SIG-M5 treated with dmso at 0.1 percent for 504 hours (cell line): ENCODE data around the gene SHC2.
"Not testable (repeated sequence)": the region's sequence is repeated elsewhere in the genome, so short reads cannot be mapped to it uniquely, and the experiment has no call there.

Experiments used
- DNase-seq: peaks from one replicate; lab custom pipeline; 2025; ENCODE audit not compliant: unreplicated experiment; lab: John Stamatoyannopoulos, UW

The SHC2 gene

DNA sequence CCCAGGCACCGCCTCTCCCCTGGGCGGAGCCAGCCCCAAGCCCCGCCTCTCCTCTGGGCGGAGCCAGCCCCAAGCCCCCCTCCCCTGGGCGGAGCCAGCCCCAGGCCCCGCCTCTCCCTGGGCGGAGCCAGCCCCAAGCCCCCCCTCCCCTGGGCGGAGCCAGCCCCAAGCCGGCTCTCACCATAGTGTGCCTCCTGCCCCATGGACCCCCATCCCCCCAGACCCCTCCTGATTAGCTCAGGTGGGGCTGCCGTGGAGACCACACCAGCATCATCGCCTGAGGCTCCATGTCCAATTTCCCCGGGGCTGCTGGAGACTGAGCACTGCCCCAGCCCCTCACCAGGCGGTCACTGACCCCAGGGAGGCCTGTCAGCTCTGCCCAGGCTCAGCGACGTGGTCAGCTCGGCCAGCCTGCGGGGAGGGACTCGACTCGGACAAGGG, 31.3 kb upstream of the SHC2 start:
- no peak for DNase-seq

GRCh38 chr19:491146-491741, 30.4 kb upstream of the SHC2 start:
- DNase-seq: no peak

GRCh38 chr19:489418-490196, 28.8 kb upstream of the SHC2 start:
- DNase-seq: no peak

DNA sequence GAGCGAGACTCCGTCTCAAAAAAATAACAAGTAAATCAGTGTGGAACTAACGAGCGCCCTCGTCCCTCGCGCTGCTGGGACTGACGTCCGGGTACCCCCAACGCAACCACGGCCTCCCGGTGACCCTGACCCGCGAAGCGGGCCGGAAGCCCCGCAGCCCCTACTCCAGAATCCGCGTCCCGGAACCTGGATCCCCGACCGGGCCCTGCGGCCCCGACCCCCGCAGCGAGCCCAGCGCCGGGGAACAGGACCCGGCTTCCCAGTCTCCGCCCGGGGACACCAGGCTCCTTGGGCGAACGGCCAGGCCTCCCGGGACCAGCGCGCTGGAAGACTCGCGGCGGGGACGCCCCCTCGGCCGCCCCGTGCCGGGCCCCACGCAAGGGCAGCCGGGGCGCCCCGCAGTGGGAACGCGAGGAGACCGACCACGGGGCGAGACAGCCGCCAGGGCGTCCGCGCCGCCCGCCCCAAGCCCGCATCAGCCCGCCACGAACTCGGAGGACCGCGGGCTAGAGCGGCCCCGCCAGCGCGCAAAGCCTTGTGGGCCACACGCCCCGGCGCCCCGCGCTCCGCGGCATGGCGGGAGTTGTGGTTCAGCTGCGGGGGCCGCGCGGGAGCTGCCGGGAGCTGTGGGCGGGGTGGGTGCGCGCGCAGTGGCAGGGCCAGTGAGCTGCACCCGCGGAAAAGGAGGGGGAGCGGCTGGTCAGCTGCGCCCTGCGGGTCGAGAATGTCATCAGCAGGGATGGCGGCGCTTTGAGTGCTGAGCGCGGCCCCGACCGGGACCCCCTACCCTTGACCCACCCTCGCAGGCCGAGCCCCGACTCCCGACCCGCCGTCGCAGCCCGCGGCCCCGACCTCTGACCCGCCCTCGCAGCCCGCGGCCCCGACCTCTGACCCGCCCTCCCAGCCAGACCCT, 27.9 kb upstream of the SHC2 start:
- DNase-seq: peak; percentile 81

- DNase-seq: no peak
These were observed 24.9 kb upstream of the SHC2 start for GRCh38 chr19:485583-486236.

DNA sequence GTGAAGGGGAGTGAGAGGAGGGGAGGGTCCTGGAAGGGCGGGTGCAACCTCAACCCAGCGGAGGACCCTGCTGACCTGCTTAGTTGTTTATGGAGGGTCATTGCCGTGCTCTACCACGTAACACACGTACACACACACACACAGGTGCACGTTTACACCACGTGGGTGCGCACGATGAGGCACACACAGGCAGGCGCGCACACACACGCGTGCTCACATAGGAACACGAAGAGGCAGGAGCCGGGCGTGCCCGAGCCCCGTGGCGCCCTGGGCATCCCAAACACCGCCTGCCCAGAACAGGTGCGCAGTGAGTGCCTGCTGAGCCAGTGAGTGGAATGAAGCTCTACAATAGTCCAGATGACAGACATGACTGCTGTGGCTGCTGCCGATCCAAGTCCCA, 24.2 kb upstream of the SHC2 start:
- no peak for DNase-seq

- DNase-seq: no peak
These were observed 23.7 kb upstream of the SHC2 start for GRCh38 chr19:484494-484893.

- DNase-seq: no peak
These were observed 22.7 kb upstream of the SHC2 start for GRCh38 chr19:483332-484072.

DNA sequence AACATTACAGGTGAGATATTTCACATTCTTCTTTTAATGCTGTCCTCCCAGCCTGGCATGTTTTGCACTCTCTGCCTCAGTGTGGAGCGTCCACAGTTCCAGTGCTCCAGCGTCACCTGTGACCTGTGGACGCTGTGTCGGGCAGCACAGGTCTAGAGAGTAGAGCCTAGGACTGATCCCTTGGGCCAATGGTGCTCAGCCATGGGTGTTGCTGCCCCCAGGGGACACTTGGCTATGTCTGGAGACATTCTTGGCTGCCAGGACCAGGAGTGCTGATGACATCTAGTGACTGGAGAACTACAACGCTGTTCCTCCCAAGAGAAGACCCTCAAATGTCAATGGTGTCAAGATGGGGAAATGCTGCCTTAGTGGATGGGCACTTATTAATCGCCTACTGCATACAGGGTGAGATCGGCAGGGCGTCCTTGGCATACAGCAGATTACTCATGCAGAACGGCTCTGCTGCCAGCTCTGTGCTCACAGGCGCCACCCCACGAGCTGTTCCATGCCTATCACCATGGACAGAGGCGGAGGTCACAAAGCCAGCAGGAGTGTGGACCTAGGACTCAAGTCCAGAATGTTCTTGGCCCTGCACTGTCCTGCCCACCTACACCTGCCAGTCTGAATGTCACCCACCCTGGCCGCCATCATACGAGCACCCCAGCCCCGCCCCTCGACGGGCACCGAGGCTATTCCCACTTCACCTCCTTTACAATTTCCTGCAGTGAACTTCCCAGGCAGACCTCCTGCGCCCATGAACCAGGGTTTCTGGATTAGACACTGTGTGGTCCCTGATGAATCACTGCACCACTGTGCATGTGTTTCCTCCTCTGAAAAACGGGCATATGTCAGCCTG, 21.6 kb upstream of the SHC2 start:
- no peak for DNase-seq

DNA sequence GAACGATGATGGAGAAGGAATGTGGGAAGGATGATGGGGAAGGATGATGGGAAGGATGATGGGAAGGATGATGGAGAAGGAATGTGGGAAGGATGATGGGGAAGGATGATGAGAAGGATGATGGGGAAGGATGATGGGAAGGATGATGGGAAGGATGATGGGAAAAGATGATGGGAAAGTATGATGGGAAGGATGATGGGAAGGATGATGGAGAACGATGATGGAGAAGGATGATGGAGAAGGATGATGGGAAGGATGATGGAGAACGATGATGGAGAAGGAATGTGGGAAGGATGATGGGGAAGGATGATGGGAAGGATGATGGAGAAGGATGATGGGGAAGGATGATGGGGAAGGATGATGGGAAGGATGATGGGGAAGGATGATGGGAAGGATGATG, 20.3 kb upstream of the SHC2 start:
- DNase-seq: not testable (repeated sequence)

DNA sequence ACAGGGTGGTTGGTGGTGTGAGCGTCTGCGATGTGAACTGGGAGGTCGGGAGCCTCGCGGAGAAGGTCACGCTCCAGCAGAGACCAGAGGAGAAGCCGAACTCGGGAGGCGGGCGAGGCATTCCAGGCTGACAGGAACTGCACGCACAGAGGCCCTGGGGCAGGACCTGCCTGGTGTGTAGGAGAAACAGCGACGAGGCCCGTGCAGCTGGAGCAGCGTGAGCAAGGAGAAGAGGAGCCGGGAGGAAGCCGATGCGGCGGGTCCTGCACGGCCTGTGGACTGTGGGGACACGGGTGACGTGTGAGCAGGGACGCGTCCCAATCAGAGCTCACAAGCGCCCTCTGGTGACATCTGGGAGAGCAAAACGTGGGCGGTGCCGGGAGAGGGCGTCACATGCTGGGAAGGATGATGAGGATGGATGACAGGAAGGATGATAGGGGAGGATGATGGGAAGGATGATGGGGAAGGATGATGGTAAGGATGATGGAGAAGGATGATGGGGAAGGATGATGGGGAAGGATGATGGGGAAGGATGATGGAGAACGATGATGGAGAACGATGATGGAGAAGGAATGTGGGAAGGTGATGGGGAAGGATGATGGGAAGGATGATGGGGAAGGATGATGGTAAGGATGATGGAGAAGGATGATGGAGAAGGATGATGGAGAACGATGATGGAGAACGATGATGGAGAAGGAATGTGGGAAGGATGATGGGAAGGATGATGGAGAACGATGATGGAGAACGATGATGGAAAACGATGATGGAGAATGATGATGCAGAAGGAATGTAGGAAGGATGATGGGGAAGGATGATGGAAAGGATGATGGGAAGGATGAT, 19.4 kb upstream of the SHC2 start:
- DNase-seq: peak; percentile 19

DNA sequence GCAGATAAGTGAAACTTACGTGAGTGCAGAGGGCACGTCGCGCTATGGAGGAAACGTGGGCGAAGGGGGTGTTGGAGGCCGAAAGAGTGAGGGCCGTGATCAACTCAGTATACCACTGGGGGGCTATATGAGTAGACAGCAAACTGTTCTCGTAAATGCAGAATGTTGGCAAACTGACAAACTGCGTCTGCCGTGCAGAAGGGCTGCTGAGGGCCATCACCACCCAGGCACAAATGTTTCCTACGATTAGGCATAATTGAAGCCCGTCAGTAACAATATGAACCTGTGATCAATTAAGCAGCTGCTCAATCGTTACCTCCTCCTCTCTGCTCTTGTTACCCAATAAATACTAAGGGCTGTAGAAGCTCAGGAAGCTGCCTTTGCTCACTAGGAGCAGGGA, 18.1 kb upstream of the SHC2 start:
- no peak for DNase-seq

- DNase-seq: no peak
These were observed 17.5 kb upstream of the SHC2 start for GRCh38 chr19:478236-478903.

GRCh38 chr19:475360-475759, 14.5 kb upstream of the SHC2 start:
- DNase-seq: no peak

DNA sequence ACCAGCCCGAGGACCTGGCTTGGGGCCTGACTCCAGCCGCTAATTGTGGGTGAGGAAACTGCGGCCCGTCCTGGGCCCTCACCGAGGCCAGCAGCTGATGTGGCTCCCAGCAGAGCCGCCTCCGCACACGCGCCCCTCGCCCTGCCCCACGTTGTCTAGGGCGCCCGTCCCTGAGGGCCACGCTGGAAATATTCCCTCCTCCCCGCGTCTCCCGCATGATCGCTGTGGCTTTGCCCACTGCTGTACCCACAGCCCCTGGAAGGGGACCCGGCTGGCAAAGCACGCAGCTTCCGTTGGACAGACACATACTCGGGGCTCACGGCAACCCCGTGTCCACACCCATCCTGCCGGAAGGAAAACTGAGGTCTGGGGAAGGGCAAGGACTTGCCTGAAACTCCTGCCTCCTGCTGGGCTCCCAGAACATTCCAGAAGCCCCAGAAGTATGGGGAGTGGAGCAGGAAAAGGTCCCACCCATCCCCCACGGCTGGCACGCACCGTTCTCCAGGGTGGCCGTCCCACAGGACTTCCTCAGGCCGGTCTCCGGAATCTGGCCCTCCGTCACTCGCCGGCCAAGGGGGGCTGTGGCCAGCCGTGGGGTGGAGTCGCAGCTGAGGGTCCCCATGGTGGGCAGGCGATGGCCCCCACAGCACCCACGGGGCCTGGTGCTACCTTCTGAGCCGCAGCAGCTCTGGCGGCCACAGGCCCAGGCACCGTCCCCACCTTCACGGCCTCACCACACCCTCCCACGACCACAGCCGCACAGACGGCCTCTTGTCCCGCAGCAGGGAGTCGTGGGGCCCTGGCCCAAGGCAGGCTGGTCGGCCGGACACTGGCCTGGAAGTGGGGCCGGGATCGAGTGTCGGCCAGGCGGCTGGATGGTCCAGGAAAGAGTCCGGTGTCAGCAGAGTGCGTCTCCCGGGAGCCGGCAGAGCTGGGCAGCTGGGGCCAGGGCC, 13.6 kb upstream of the SHC2 start:
- no peak for DNase-seq

DNA sequence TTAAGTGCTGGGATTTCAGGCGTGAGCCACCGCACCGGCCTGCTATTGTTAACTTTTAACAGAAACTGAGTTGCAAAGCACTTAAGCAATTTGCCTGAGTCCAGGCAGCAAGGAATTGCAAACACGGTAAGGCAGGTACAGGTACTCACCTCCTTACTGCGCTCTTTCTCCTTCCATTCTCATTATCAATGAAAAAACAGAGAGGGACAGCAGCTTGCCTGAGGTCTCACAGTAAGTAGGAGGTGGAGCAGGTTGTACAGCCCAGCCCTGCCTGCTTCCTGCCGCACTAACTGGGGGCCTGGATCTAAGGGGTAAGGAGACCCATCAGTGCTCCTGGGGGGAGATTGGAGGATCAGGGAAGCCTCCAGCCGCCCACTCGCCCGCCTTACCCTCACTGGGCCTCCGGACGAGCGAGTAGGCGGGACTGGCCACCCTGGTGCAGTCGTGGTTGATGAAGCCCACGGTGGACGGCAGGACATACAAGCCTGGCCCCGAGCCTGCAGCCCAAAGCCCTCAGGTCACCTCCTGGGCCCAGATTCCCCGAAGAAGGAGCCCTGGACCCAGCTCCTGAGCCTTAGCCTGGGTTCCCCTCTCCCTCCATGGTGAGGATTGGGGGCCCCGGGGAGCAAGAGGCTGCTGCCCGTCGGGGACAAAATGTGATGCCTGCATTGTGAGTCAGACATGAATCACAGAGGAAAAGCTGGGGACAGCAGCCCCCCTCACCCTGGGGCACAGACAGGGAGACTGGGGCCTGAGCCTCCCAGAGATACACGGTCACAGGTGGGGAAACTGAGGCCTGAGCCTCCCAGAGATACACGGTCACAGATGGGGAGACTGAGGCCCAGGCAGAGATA, 11.4 kb upstream of the SHC2 start:
- no peak for DNase-seq
